HEK293T (cell line): ENCODE data around the gene ZSCAN32.

Experiments
- CTCF ChIA-PET: fragments of 350-600 bp; formaldehyde crosslinking; extraction: SDS; loops from one replicate; lab custom pipeline; 2021; ENCODE audit warnings: antibody characterized with exemption, inconsistent platforms; lab: Yijun Ruan, JAX
- POLR2A ChIA-PET: fragments of 350-600 bp; formaldehyde crosslinking; extraction: SDS; loops from one replicate; lab custom pipeline; 2020; ENCODE audit warnings: antibody characterized with exemption, inconsistent platforms; lab: Yijun Ruan, JAX
- DNase-seq: peaks from one replicate; pipeline ENCODE4 v3.0.0; 2012; ENCODE audit warnings: mixed read lengths; ENCODE audit errors: extremely low spot score
- ARNT ChIP-seq: fragments of 450-650 bp; IDR thresholded peaks from 2 replicates; pipeline ENCODE4 v1.6.1; 2017; ENCODE audit warnings: mild to moderate bottlenecking
- BHLHE40 ChIP-seq: fragments of 450-650 bp; IDR thresholded peaks from 2 replicates; pipeline ENCODE4 v1.6.1; 2016; ENCODE audit warnings: mild to moderate bottlenecking, moderate library complexity, borderline replicate concordance
- CTBP1 ChIP-seq: fragments of 450-650 bp; IDR thresholded peaks from 2 replicates; pipeline ENCODE4 v1.6.1; 2016; ENCODE audit warnings: borderline replicate concordance
- ELF4 ChIP-seq: fragments of 450-650 bp; IDR thresholded peaks from 2 replicates; pipeline ENCODE4 v1.6.1; 2017; ENCODE audit warnings: antibody characterized with exemption
- FOXA1 ChIP-seq: fragments of 450-650 bp; IDR thresholded peaks from 2 replicates; pipeline ENCODE4 v1.6.1; 2016; ENCODE audit warnings: mild to moderate bottlenecking
- FOXK2 ChIP-seq: fragments of 450-650 bp; IDR thresholded peaks from 2 replicates; pipeline ENCODE4 v1.6.1; 2016; ENCODE audit warnings: mild to moderate bottlenecking
- FOXM1 ChIP-seq: fragments of 450-650 bp; IDR thresholded peaks from 2 replicates; pipeline ENCODE4 v1.6.1; 2017; ENCODE audit warnings: mild to moderate bottlenecking, borderline replicate concordance
- HDGF ChIP-seq: fragments of 450-650 bp; IDR thresholded peaks from 2 replicates; pipeline ENCODE4 v1.6.1; 2017; ENCODE audit warnings: antibody characterized with exemption, borderline replicate concordance
- L3MBTL2 ChIP-seq: fragments of 450-650 bp; conservative IDR thresholded peaks from 2 replicates; pipeline ENCODE4 v1.6.1; 2016; ENCODE audit warnings: mild to moderate bottlenecking
- LEF1 ChIP-seq: fragments of 450-650 bp; IDR thresholded peaks from 2 replicates; pipeline ENCODE4 v1.6.1; 2017; ENCODE audit warnings: mild to moderate bottlenecking, borderline replicate concordance
- NFRKB ChIP-seq: fragments of 450-650 bp; IDR thresholded peaks from 2 replicates; pipeline ENCODE4 v1.6.1; 2016; ENCODE audit warnings: mild to moderate bottlenecking, moderate library complexity
- PKNOX1 ChIP-seq: fragments of 450-650 bp; IDR thresholded peaks from 2 replicates; pipeline ENCODE4 v1.6.1; 2016
- SP1 ChIP-seq: fragments of 450-650 bp; IDR thresholded peaks from 2 replicates; pipeline ENCODE4 v1.6.1; 2017
- SUZ12 ChIP-seq: fragments of 450-650 bp; IDR thresholded peaks from 2 replicates; pipeline ENCODE4 v1.6.1; 2016; ENCODE audit warnings: mild to moderate bottlenecking
- TARDBP ChIP-seq: fragments of 450-650 bp; IDR thresholded peaks from 2 replicates; pipeline ENCODE4 v1.6.1; 2016
- ZNF384 ChIP-seq: fragments of 450-650 bp; IDR thresholded peaks from 2 replicates; pipeline ENCODE4 v1.6.1; 2016

ZSCAN32 gene

DNA sequence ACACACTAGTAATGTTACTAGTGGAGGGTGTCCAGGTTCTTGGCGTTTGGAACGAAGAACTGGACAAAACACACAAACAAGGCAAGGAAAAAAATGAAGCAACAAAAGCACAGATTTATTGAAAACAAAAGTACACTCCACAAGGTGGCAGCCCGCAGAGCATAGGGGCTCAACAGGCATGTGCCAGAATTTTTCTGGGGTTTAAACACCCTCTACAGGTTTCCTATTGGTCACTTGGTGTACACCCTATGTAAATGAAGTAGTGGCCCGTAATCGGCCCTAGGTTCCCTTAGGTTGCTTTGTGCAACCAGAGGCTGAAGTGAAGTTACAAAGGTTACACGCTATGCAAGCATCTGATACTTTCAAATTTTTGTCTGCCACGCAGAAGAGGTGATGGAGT, 37.0 kb downstream of the ZSCAN32 start:
- TF ChIP-seq SP1 (no peak), HDGF (no peak), L3MBTL2 (no peak), NFRKB (no peak), FOXA1 (no peak), ZNF384 (no peak), FOXM1 (no peak), ELF4 (no peak), ARNT (no peak), SUZ12 (no peak), FOXK2 (no peak), LEF1 (no peak), TARDBP (no peak), BHLHE40 (no peak), PKNOX1 (no peak), CTBP1 (no peak)
- DNase-seq, result no peak
- CTCF ChIA-PET, result no interaction called here
- POLR2A ChIA-PET, result no interaction called here

DNA sequence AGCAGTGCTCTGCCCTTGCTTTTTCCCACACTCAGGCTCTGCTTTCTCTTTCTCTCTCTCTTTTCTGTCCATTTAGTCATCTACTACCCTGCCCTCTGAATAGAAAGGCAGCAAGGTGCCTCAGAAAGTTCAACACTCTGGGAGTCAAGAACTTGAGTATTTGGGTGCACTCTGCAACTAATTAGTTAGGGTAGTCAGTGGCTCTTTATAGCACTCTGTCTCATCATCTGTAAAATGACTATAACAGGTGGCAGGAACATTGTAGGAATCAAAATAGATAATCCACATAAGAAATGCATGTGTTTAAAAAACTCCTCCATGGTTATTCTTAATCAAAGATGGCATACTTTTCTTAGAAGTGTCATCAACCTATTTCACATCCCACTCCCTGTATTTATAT, 37.9 kb downstream of the ZSCAN32 start:
- TF ChIP-seq ZNF384 (no peak), SUZ12 (no peak), NFRKB (no peak), SP1 (no peak), ARNT (no peak), L3MBTL2 (no peak), TARDBP (no peak), ELF4 (no peak), FOXK2 (no peak), BHLHE40 (no peak), CTBP1 (no peak), LEF1 (no peak), PKNOX1 (no peak), FOXA1 (no peak), FOXM1 (no peak)
- ChIA-PET POLR2A (no interaction called here), CTCF (no interaction called here)
- no peak for DNase-seq

DNA sequence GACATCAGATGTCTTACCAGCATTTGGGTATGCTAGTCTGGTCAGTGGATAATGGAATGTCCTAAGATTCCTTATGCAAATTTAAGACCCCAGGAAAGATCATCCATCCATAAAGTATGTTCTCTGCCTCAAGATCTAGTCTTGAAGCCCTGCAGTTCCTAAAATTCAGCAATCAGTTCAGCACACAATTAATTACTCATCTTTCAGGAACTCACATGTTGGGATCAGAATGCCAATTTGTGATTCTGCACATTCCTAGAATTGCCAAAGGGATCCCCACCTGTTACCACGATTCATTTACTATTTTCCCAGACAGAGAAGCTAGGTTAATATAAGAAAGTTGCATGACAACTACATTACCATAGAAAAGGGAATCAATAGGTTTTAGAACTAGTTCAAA, 41.9 kb downstream of the ZSCAN32 start:
- ChIA-PET POLR2A (no interaction called here), CTCF (no interaction called here)
- DNase-seq, result no peak
- TF ChIP-seq ZNF384, result no peak
- no peak for TF ChIP-seq CTBP1
- no peak for TF ChIP-seq SUZ12
- TF ChIP-seq L3MBTL2, result no peak
- TF ChIP-seq TARDBP, result no peak
- TF ChIP-seq FOXK2, result no peak
- no peak for TF ChIP-seq NFRKB
- no peak for TF ChIP-seq LEF1
- no peak for TF ChIP-seq ELF4
- no peak for TF ChIP-seq PKNOX1
- TF ChIP-seq FOXM1, result no peak
- TF ChIP-seq HDGF, result no peak
- no peak for TF ChIP-seq FOXA1
- TF ChIP-seq SP1, result no peak
- no peak for TF ChIP-seq BHLHE40
- TF ChIP-seq ARNT, result no peak

DNA sequence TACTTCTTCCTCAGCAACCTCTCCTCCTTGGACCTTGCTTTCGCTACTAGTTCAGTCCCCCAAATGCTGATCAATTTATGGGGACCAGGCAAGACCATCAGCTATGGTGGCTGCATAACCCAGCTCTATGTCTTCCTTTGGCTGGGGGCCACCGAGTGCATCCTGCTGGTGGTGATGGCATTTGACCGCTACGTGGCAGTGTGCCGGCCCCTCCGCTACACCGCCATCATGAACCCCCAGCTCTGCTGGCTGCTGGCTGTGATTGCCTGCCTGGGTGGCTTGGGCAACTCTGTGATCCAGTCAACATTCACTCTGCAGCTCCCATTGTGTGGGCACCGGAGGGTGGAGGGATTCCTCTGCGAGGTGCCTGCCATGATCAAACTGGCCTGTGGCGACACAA, 44.7 kb downstream of the ZSCAN32 start:
- ChIA-PET POLR2A (no interaction called here), CTCF (no interaction called here)
- no peak for TF ChIP-seq CTBP1
- no peak for TF ChIP-seq SP1
- no peak for TF ChIP-seq PKNOX1
- TF ChIP-seq BHLHE40, result no peak
- no peak for TF ChIP-seq LEF1
- TF ChIP-seq HDGF, result no peak
- TF ChIP-seq ZNF384, result no peak
- no peak for TF ChIP-seq L3MBTL2
- TF ChIP-seq NFRKB, result no peak
- no peak for TF ChIP-seq TARDBP
- no peak for TF ChIP-seq ARNT
- no peak for TF ChIP-seq SUZ12
- no peak for TF ChIP-seq FOXA1
- no peak for TF ChIP-seq FOXK2
- DNase-seq, result no peak

DNA sequence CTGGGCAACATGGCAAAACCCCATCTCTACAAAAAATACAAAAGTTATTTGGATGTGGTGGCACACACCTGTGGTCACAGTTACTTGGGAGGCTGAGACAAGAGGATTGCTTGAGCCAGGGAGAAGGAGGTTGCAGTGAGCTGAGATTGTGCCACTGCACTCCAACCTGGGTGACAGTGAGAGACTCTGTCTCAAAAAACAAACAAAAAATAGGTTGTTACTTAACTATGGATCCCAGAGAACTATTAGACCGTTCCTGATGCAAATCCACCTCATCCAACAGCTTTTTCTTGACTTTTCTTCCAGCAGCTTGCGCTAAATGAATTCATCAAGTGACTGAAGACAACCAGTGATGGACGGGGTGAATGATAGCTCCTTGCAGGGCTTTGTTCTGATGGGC, 45.2 kb downstream of the ZSCAN32 start, which contains the start of gene OR2C1:
Gene OR2C1 (plus strand): TSS at position 301 of the 400 bp plus-strand sequence. CDS start 52 bp downstream, at position 353.
- POLR2A ChIA-PET, result no interaction called here
- TF ChIP-seq L3MBTL2, result no peak
- no peak for DNase-seq
- CTCF ChIA-PET, result no interaction called here

DNA sequence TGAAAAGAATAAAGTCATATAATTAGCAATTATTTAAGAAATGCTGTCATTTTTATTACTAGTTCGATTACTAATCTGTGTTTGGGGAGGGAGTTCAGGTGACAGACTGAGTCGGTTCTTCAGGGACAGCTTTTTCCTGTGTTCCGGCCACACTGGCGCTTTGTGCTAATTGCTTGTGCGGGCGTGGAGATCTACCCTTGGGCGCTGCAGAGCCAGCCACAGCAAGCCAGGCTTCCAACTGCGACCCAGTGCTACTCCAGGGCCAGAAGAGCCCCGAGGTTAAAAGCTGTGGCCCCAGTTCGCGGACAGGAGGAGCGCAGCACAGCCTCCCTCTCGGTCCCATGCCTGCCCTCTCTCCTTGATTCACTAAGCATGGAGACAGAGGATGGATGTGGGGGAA, 51.6 kb downstream of the ZSCAN32 start:
- TF ChIP-seq CTBP1 (no peak), L3MBTL2 (no peak), FOXM1 (no peak), FOXA1 (no peak), BHLHE40 (no peak), ARNT (no peak), ZNF384 (no peak), TARDBP (no peak)
- ChIA-PET CTCF (no interaction called here), POLR2A (no interaction called here)
- no peak for DNase-seq
